Measurements from ENCODE around the gene MED10.

Gene MED10

DNA sequence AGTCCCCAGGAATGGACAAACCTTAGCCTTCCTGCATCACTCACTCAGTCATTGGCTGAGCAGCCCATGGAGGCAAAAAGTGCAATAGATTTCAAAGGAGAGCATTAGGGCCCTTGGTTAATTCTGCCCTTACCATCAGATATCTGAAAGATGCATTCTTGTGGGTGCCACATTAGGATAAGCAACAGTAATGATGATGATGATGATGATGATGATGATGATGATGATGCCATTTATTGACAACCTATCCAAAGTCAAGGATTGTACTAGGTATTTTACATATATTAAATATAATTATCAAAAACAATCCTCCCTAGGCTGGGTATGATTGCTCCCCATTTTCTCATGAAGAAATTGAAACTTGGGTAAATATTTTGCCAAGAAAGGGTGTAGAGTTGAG lies 9.6 kb upstream of the MED10 start:
- DNase-seq (ENCODE audit: insufficient read length) (no peak), FAIRE-seq (no peak)
- TF ChIP-seq POLR2A (IDR thresholded peaks at IDR 0.05; ENCODE audit: low read depth, low read length) (no peak), POLR2AphosphoS5 (IDR thresholded peaks at IDR 0.05; ENCODE audit: low read depth, low read length) (no peak), TAF1 (IDR thresholded peaks at IDR 0.05; ENCODE audit: borderline replicate concordance, low read depth, low read length) (no peak)

DNA sequence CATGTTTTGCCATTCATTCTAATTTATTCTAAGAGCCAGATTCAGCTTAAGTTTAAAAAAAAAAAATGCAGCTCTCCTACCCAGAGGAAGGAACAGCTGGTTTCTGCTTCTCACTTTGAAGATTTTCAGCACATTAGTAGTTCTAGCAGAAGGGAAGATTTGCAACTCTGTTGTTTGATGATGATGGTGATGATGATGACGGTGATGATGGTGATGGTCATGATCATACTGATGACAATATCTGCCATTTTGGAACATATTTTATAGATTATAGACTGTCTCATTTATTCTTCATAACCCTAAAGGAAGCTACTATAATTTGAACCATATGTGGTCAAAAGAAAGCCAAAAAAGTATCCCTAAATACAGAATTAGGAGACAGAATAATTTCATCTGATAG lies 7.9 kb upstream of the MED10 start:
- no peak for DNase-seq (ENCODE audit: insufficient read length)
- FAIRE-seq: no peak
- TF ChIP-seq POLR2AphosphoS5 (IDR thresholded peaks at IDR 0.05; ENCODE audit: low read depth, low read length) (no peak), TAF1 (IDR thresholded peaks at IDR 0.05; ENCODE audit: borderline replicate concordance, low read depth, low read length) (no peak), POLR2A (IDR thresholded peaks at IDR 0.05; ENCODE audit: low read depth, low read length) (no peak)

GRCh38 chr5:6384856-6385255 lies 6.5 kb upstream of the MED10 start:
- no peak for DNase-seq (ENCODE audit: insufficient read length)
- no peak for TF ChIP-seq POLR2A (IDR thresholded peaks at IDR 0.05; ENCODE audit: low read depth, low read length)
- no peak for TF ChIP-seq POLR2AphosphoS5 (IDR thresholded peaks at IDR 0.05; ENCODE audit: low read depth, low read length)
- TF ChIP-seq TAF1 (IDR thresholded peaks at IDR 0.05; ENCODE audit: borderline replicate concordance, low read depth, low read length): no peak
- FAIRE-seq: no peak

DNA sequence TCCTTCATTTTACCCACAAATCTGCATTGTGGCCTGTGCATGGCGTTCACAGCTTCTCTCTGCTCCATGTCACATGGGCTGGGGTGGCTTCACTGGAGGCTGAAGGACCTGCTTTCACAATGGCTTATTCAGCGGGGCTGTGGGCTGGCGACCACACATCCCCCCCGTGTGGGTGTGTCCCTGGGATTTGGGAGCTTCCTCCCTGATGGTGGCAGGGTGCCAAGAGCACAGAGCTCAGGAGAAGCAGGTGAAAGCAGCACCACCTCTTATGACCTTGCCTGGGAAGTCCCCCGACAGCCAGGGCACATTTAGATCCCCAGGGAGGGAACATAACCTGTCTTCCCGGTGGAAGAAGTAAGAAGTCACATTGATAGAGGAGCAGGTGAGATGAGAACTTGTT lies 5.0 kb upstream of the MED10 start:
- FAIRE-seq: no peak
- DNase-seq (ENCODE audit: insufficient read length): no peak
- TF ChIP-seq POLR2AphosphoS5 (IDR thresholded peaks at IDR 0.05; ENCODE audit: low read depth, low read length) (no peak), POLR2A (IDR thresholded peaks at IDR 0.05; ENCODE audit: low read depth, low read length) (no peak), TAF1 (IDR thresholded peaks at IDR 0.05; ENCODE audit: borderline replicate concordance, low read depth, low read length) (no peak)

DNA sequence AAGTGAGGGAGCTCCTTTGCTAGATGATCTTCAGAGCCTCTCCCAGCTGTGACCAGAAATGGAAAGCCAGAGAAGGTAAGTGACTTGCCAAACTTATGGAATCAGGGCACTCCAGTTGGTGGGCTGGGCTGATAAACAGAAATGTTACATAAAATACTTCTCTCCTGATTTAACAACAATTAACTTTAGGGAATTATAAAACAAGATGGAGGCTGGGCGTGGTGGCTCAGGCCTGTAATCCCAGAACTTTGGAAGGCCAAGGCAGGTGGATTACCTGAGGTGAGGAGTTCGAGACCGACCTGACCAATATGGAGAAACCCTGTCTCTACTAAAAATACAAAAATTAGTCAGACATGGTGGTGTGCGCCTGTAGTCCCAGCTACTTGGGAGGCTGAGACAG lies 899 bp upstream of the MED10 start:
- FAIRE-seq (no peak), DNase-seq (ENCODE audit: insufficient read length) (no peak)
- TF ChIP-seq POLR2AphosphoS5 (IDR thresholded peaks at IDR 0.05; ENCODE audit: low read depth, low read length): no peak
- no peak for TF ChIP-seq POLR2A (IDR thresholded peaks at IDR 0.05; ENCODE audit: low read depth, low read length)
- TF ChIP-seq TAF1 (IDR thresholded peaks at IDR 0.05; ENCODE audit: borderline replicate concordance, low read depth, low read length): no peak

- no peak for DNase-seq (ENCODE audit: insufficient read length)
- TF ChIP-seq TAF1 (IDR thresholded peaks at IDR 0.05; ENCODE audit: borderline replicate concordance, low read depth, low read length) (no peak), POLR2AphosphoS5 (IDR thresholded peaks at IDR 0.05; ENCODE audit: low read depth, low read length) (no peak), POLR2A (IDR thresholded peaks at IDR 0.05; ENCODE audit: low read depth, low read length) (no peak)
- FAIRE-seq: no peak
These were observed 388 bp upstream of the MED10 start for GRCh38 chr5:6378766-6379103.

DNA sequence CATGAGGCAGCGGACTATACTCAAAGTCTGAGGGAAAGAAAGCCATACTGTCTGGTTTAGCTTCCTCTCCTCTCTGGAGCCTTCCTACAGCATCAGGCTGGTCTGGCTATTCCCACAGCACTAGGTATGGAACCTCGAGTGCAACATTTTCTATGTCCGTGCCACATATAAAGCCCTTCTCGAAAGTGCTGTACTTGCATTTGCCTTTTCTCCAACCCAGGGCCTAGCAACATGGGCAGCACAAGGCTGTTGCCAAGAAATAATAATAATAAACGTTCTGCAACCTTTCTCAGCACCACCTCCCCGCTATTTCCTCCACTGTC lies 804 bp downstream of the MED10 start:
- DNase-seq (ENCODE audit: insufficient read length) (no peak), FAIRE-seq (no peak)
- no peak for TF ChIP-seq TAF1 (IDR thresholded peaks at IDR 0.05; ENCODE audit: borderline replicate concordance, low read depth, low read length)
- no peak for TF ChIP-seq POLR2AphosphoS5 (IDR thresholded peaks at IDR 0.05; ENCODE audit: low read depth, low read length)
- TF ChIP-seq POLR2A (IDR thresholded peaks at IDR 0.05; ENCODE audit: low read depth, low read length): no peak

- no peak for DNase-seq (ENCODE audit: insufficient read length)
- TF ChIP-seq POLR2AphosphoS5 (IDR thresholded peaks at IDR 0.05; ENCODE audit: low read depth, low read length): no peak
- TF ChIP-seq POLR2A (IDR thresholded peaks at IDR 0.05; ENCODE audit: low read depth, low read length): no peak
- TF ChIP-seq TAF1 (IDR thresholded peaks at IDR 0.05; ENCODE audit: borderline replicate concordance, low read depth, low read length): no peak
- no peak for FAIRE-seq
These were observed 1.3 kb downstream of the MED10 start for GRCh38 chr5:6376974-6377520.

DNA sequence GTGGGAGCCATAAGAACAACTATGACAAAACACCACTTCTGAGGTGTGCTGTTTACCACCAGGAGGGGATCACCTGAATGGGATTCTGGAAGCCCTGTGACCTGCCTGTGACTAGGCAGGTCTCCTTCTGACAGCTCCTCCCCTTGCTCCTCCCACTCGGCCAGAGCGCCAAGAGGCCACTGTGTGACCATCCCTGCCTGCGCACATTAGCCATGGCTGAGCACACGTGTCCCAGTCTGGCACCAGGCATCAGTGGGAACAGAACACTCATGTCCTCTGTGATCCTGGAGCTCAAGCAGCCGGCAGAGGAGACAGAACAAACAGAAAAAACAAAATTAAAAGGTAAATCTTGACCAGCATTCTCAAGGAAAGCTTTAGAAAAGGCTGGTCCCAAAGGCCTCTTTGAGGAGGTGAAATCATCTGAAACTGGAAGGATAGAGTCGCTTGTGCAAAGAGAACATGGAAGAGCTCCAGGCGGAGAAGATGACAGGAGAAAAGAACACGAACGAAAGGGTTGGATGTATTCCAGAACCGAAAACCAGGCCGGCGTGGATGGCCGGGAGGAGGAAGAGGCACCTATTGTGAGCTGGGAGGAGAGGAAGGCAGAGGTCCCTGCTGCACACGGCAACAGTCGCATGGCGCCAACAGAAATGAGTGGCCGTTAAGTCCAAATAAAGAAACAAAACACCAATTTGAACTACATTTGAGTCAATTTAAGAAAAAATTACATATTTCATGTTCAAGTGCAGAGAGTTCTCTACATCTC lies 5.1 kb downstream of the MED10 start:
- TF ChIP-seq TAF1 (IDR thresholded peaks at IDR 0.05; ENCODE audit: borderline replicate concordance, low read depth, low read length): no peak
- no peak for TF ChIP-seq POLR2AphosphoS5 (IDR thresholded peaks at IDR 0.05; ENCODE audit: low read depth, low read length)
- no peak for TF ChIP-seq POLR2A (IDR thresholded peaks at IDR 0.05; ENCODE audit: low read depth, low read length)
- FAIRE-seq: no peak

GRCh38 chr5:6372251-6373080 lies 5.9 kb downstream of the MED10 start:
- DNase-seq (ENCODE audit: insufficient read length) (no peak), FAIRE-seq (no peak)
- no peak for TF ChIP-seq POLR2AphosphoS5 (IDR thresholded peaks at IDR 0.05; ENCODE audit: low read depth, low read length)
- TF ChIP-seq POLR2A (IDR thresholded peaks at IDR 0.05; ENCODE audit: low read depth, low read length): no peak

More for the DNA sequence above, 5.1 kb downstream of the MED10 start:
- DNase-seq (ENCODE audit: insufficient read length): no peak

DNA sequence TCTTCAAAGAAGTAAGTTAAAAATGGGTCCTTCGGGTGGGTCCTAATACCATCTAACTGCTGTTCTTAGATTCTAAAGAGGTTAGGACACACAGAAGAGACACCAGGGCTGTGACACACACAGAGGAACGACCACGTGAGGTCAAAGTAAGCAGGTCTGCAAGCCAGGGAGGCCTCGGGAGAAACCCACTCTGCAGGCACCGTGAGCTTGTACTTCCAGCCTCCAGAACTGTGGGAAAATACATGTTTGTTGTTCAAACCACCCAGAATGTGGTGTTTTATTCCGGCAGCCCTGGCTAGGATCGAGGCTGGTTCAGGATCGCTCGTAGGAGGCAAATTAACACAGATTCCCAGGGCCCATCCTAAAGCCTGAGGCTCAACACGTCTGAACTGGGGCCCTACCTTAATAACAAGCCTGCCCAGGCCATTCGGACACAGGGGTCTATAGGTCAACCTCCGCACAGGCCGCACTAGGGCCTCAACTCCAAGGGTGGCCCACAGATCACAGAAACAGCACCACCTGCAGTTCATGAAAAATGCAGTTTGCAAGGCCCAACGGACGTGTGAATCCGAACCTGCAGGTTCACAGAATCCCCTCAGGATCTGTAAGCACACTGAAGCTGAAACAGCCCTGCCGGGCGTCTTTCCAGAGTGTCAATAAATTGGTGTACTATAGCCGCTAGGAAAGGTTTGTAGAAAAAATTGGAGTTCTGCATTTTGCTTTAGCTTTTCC lies 7.1 kb downstream of the MED10 start:
- no peak for DNase-seq (ENCODE audit: insufficient read length)
- FAIRE-seq: no peak

More for the DNA sequence above, 7.1 kb downstream of the MED10 start:
- TF ChIP-seq POLR2AphosphoS5 (IDR thresholded peaks at IDR 0.05; ENCODE audit: low read depth, low read length): no peak
- no peak for TF ChIP-seq POLR2A (IDR thresholded peaks at IDR 0.05; ENCODE audit: low read depth, low read length)
- TF ChIP-seq TAF1 (IDR thresholded peaks at IDR 0.05; ENCODE audit: borderline replicate concordance, low read depth, low read length): no peak

Data from GM12892 (cell line).